ENCODE measurements around the gene IGSF1. TPM values are rescaled to one million over a fixed set of nuclear protein-coding genes. Genes with fewer than 3 reads are reported as not detected.
A peak's percentile ranks its signal among the peaks of the same experiment; 100 is the strongest.

The IGSF1 gene, protein sequence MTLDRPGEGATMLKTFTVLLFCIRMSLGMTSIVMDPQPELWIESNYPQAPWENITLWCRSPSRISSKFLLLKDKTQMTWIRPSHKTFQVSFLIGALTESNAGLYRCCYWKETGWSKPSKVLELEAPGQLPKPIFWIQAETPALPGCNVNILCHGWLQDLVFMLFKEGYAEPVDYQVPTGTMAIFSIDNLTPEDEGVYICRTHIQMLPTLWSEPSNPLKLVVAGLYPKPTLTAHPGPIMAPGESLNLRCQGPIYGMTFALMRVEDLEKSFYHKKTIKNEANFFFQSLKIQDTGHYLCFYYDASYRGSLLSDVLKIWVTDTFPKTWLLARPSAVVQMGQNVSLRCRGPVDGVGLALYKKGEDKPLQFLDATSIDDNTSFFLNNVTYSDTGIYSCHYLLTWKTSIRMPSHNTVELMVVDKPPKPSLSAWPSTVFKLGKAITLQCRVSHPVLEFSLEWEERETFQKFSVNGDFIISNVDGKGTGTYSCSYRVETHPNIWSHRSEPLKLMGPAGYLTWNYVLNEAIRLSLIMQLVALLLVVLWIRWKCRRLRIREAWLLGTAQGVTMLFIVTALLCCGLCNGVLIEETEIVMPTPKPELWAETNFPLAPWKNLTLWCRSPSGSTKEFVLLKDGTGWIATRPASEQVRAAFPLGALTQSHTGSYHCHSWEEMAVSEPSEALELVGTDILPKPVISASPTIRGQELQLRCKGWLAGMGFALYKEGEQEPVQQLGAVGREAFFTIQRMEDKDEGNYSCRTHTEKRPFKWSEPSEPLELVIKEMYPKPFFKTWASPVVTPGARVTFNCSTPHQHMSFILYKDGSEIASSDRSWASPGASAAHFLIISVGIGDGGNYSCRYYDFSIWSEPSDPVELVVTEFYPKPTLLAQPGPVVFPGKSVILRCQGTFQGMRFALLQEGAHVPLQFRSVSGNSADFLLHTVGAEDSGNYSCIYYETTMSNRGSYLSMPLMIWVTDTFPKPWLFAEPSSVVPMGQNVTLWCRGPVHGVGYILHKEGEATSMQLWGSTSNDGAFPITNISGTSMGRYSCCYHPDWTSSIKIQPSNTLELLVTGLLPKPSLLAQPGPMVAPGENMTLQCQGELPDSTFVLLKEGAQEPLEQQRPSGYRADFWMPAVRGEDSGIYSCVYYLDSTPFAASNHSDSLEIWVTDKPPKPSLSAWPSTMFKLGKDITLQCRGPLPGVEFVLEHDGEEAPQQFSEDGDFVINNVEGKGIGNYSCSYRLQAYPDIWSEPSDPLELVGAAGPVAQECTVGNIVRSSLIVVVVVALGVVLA (N-terminal part only)
- 2.6 TPM for total RNA-seq
- long read RNA-seq, partial matches to known transcripts, result 3 of 4 reads
- long read RNA-seq, other reads (novel, unspliced or antisense), result 1 of 4 reads

DNA sequence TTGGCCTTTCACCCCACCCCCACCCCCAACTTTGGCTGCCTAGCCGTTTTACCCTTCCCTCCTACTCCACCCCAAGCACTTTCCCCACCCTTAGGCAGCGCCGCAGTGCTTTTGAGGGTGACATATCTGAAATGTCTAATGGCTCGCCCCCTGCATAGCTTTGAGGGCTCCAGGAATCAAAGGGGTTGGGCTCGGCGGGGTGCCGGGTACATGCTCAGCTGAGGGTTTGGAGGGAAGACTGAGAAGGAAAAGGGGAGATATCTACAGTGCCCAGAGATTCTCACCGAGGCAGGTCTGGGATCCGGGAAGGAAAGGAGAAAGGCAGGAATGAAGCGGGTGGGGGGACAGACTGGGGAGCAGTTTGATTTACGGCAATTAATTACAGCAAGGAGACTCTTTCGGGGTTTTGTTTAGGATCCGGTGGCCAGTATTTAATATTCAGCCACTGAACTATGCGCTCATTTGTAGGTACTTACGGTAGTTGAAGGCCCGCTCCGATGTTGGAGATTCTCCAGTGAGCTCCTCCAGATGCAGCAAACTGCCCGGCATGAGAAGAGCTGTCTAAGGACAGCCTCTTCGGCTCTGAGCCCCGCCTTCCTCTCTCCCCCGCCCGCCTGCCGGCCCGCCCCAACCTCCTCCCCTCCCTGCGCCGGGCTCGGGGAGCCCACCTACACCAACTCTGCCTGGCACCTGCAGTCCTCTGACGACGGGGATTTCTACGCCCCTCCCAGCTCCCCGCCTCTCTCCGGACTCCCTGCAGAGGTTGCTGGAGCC, at the start of gene IGSF1:
Gene IGSF1, minus strand, starts transcription at position 569 of the 774 bp plus-strand sequence. CDS start 2,632 bp downstream, outside the sequence.
- DNase-seq (ENCODE audit: missing footprints) (no peak), ATAC-seq (peak; percentile 73)
- intact Hi-C loops (cut with DNase I), result no loop called here

DNA sequence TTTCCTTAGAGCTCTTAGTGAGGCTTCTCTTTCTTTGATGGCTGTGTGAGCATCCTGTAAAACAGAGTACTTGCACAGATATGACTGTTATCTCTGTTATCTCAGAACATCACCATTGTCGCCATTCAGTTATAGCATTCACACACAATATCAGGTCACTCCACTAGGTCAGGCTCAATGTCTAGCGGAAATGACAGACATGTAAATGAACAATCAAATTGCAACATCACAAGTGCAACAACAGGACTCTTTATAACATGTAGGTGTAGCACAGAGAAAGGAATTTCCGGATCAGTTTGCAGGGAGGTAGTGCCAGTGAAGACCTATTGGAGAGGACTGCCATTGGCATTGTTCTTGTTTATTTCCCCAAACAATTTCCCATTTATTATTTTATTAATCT, 43.2 kb upstream of the IGSF1 start:
- no peak for DNase-seq (ENCODE audit: missing footprints)
- ATAC-seq, result no peak
- intact Hi-C loops (cut with DNase I), result no loop called here

GRCh38 chrX:131331152-131331551, 42.0 kb upstream of the IGSF1 start:
- DNase-seq (ENCODE audit: missing footprints), result no peak
- ATAC-seq, result no peak
- intact Hi-C loops (cut with DNase I), result no loop called here

DNA sequence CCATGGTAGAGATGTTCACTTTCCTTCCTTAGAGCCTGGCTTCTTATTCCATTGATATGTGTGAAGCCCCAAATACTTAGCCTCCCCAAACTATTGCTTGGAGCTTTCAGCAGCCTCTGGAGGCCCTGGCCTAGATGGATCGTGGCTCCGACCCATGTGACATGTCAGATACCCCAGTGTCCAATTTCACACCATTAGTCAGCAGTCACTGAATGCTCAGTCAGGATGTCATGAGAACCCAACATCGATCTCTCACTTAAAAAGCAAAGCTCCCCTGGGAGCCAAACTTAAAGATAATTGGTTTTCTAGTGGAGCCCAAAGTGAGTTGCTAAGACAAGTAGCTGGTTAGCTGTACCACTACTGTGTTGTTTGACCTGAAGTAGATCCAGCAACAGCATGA, 41.6 kb upstream of the IGSF1 start:
- no peak for ATAC-seq
- intact Hi-C loops (cut with DNase I), result no loop called here
- DNase-seq (ENCODE audit: missing footprints), result no peak

- DNase-seq (ENCODE audit: missing footprints), result no peak
- intact Hi-C loops (cut with DNase I), result no loop called here
- ATAC-seq, result no peak
Observed at GRCh38 chrX:131322651-131323050, 33.5 kb upstream of the IGSF1 start.

DNA sequence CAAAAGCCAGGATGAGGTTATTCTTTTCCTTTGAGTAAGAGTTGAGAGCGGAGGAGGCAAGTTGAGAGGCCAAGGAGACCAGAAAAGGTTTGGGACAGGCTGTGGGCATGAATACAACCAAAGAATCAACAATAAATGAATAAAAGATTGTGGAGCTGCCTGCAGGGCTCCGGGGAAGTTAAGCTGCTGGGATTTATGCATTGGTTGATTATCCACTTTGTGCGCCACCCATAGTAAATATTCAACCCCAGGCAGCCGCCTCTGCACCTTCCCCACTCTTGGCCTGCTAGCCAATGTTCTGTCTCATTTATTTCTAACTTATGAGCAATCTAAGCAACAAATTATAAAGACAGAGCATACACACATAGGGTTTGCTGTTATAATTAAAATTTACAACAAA, 28.2 kb upstream of the IGSF1 start:
- DNase-seq (ENCODE audit: missing footprints) (no peak), ATAC-seq (no peak)
- intact Hi-C loops (cut with DNase I), result no loop called here

GRCh38 chrX:131316260-131316659, 27.2 kb upstream of the IGSF1 start:
- no peak for ATAC-seq
- no peak for DNase-seq (ENCODE audit: missing footprints)
- intact Hi-C loops (cut with DNase I), result no loop called here

DNA sequence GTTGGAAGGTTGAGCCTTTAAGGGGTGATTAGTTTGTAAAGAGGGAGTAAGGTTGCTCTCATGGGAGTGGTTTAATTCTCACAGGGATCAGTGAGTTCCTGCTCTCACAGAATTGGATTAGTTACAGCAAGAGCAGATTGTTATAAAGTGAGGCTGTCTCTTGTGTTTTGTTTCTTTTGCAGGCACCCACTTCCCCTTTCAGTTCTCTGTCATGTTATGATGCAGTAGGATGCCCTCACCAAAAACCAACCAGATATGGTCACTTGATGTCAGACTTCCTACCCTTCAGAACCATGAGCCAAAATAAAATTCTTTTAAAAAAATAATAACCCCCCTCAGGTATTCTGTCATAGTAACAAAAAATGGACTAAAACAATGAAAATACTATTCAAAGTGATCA, 19.9 kb upstream of the IGSF1 start:
- intact Hi-C loops (cut with DNase I), result no loop called here
- DNase-seq (ENCODE audit: missing footprints), result no peak
- ATAC-seq, result no peak

- ATAC-seq (no peak), DNase-seq (ENCODE audit: missing footprints) (no peak)
- intact Hi-C loops (cut with DNase I), result no loop called here
Observed at GRCh38 chrX:131306601-131307000, 17.5 kb upstream of the IGSF1 start.

DNA sequence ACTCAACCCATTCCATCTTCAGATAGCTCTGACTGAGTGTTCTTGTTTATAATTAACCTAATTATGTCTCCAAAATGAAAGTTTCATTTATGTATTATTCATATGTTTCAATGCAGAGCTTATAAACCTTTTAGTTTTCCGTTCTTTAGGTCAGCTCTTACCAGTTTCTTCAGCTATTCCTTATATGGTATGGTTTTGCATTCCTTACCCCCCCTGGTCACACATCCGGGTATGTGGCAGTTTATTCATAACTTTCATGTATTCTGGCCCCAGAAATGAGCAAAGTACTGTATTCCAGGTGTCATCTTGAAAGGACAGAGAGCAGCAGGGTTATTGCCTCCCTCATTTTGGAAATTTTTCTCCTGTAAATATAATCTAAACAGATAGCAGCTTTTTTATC, 16.8 kb upstream of the IGSF1 start:
- ATAC-seq, result no peak
- no peak for DNase-seq (ENCODE audit: missing footprints)
- intact Hi-C loops (cut with DNase I), result no loop called here

DNA sequence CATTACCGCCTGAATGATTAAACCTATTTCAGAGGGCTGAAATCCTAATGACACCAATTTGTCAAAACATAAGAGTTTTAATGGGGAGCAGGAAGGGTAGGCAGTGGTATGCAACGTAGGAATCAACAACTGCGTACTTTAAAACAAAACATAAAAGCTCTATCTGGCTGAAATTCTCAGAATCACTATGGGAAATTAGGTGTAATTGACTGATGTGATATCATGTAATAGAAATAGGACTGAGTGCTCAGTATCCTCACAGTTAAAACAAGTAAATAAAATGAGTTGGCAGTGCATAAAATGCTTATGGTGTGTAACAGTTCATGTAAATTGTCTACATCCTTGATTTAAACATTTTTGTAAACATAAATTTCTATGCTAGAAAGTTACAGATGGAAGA, 13.6 kb upstream of the IGSF1 start:
- ATAC-seq, result no peak
- no peak for DNase-seq (ENCODE audit: missing footprints)

DNA sequence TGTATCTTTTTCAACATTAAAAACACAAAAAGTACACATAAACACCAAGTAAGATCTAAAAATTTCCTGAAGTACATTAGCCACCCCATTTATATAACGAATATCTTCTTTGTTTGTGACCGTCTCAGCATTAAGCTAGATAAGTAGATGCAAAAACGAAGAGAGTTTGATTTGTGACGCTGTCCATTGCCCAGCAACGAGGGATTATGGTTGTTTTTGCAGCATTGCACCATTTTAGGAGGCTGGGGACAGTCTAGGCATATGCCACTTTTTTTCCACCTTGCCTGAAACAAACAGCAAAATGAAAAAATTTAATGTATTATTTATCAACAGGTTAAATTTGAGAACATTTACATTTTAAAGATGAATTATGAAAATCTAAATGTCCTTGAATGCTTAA, 12.0 kb upstream of the IGSF1 start:
- intact Hi-C loops (cut with DNase I), result no loop called here
- ATAC-seq (no peak), DNase-seq (ENCODE audit: missing footprints) (no peak)

More for the DNA sequence above, 13.6 kb upstream of the IGSF1 start:
- intact Hi-C loops (cut with DNase I), result no loop called here

GRCh38 chrX:131298846-131299245, 9.7 kb upstream of the IGSF1 start:
- ATAC-seq (no peak), DNase-seq (ENCODE audit: missing footprints) (no peak)
- intact Hi-C loops (cut with DNase I), result no loop called here

GRCh38 chrX:131298036-131298435, 8.9 kb upstream of the IGSF1 start:
- intact Hi-C loops (cut with DNase I), result no loop called here
- ATAC-seq (no peak), DNase-seq (ENCODE audit: missing footprints) (no peak)

DNA sequence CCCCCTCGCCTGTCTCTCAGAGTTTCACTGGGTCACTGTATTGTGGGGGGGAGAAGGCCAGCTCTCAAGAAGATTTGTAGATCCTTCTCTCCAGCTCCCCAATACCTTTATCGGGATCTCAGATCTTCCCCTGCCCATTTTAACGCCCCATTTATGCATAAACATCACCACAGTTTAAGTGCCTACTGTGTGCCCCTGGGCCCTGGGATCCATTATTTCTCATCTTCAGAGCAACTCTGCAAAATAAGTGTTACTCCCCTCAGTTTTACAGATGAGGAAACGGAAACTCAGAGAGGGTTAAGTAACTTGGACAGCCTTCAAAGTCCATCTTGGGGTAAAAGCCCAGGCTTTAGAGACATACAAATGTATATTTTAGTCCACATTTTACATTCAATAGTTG, 421 bp upstream of the IGSF1 start:
- intact Hi-C loops (cut with DNase I), result no loop called here
- no peak for ATAC-seq

DNA sequence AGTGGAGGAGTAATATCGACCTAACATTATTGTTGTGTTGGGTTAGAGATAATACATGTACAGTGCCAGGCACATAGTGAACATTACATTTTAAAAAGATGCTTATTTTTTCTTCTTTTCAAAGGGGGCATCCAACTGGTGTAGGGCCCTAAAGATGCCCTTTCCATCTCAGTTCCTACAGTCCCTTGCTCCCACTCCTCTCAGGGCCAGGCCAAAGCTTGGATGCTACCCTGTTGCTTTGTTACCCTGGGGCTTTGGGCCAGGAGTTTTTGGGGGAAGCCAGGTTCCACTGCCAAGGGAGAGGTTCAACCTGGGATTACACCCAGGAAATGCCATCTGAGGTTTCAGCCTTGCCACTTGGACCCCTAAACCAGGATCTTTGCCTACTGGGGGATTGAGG, 918 bp downstream of the IGSF1 start:
- ATAC-seq, result no peak
- intact Hi-C loops (cut with DNase I), result no loop called here
- DNase-seq (ENCODE audit: missing footprints), result no peak

More for the DNA sequence above, 421 bp upstream of the IGSF1 start:
- no peak for DNase-seq (ENCODE audit: missing footprints)

DNA sequence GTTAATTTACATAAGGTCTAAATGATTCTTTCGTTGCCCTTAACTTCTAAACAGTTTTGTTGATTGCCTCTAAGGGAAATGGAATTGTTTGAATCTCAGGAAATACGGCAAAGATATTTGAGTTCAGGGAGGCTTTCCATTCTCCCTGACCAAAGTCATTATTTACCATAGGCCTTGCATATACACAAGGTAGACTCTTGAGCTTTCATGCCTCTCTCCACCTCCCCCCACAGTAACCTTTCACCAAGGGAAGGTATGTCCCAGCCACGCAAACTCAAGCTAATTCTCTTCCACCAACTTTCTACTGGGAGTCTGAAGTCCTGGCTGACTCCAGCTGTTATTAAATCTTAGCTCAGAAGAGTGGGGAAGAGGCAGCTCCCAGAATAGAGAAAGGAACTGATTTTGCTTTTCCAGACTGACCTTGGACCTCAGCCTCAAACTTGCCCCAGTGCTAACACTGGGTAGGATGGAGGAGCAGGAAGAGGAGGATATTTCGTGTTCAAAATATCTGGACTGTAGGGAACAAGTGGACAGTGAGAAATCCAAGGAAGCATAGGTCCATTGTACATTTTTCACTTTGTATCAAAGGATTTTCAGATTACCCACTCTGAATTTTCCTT, 1.4 kb downstream of the IGSF1 start:
- DNase-seq (ENCODE audit: missing footprints), result no peak
- intact Hi-C loops (cut with DNase I), result no loop called here
- no peak for ATAC-seq

DNA sequence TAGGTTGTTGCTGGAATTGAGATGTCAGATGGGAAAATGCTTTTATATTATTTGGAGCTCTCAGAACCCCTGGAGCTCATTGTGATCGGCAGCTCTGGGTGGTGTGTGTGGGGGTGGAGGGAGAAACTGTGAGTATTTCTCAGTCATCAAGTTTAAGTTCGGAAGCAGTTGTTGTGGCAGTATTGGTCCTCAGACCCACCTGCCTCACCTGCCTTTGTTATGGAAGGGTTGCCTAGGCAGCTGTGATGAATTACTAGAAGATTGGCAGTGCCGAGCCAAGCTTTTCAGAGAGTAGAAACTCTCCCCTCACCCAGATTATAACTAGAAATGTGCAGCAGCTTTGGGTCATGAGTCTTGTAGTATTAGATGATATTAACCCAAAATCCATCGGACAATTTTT, 9.5 kb downstream of the IGSF1 start:
- ATAC-seq (no peak), DNase-seq (ENCODE audit: missing footprints) (no peak)
- intact Hi-C loops (cut with DNase I), result no loop called here
